GM12892 (cell line): ENCODE data around the gene KCNQ1OT1.

Experiments used
- POLR2A ChIP-seq: IDR thresholded peaks from 2 replicates; pipeline ENCODE4 v1.6.1; 2011; ENCODE audit warnings: low read depth, low read length, control low read depth
- POLR2AphosphoS5 ChIP-seq: IDR thresholded peaks from 2 replicates; pipeline ENCODE4 v1.6.1; 2011; ENCODE audit warnings: low read depth, low read length, control low read depth
- TAF1 ChIP-seq: IDR thresholded peaks from 2 replicates; pipeline ENCODE4 v1.6.1; 2011; ENCODE audit warnings: low read depth, mild to moderate bottlenecking, control low read depth, low read length, borderline replicate concordance

DNA sequence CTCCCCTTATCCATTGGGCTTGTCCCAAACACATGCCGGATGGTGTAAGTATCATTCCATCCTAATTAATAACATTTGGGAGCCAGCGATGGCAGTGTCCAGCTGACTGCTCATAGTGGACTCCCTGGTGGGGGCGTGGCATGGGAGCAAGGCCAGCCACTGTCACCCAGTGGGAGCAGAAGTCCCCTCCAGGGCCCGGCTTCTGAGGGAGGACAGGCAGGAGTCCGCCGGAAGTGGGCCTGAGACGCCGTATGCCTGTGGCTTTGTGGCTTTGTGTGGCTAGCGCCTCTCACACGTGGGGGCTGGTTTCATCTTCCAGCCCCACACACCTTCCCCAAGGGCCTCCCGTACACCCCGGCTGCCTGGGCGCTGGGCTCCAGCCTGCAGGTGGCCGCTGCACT is 130.5 kb downstream of the KCNQ1OT1 start:
- TF ChIP-seq POLR2AphosphoS5, result no peak
- TF ChIP-seq TAF1, result no peak
- TF ChIP-seq POLR2A, result no peak
